HG03469 (cell line): ENCODE results near the gene PRR14.
A peak's percentile ranks its signal among the peaks of the same experiment; 100 is the strongest.
"Not testable (repeated sequence)": the region's sequence is repeated elsewhere in the genome, so short reads cannot be mapped to it uniquely, and the experiment has no call there.

ENCODE experiments used
- ATAC-seq: cut with Tn5 transposase; IDR thresholded peaks from one replicate; pipeline ENCODE4 v1.9.1; 2021; ENCODE audit warnings: mild to moderate bottlenecking, moderate library complexity, moderate number of reproducible peaks; ENCODE audit not compliant: unreplicated experiment

PRR14 gene

GRCh38 chr16:30688701-30689100 is 37.9 kb downstream of the PRR14 start:
- no peak for ATAC-seq

GRCh38 chr16:30691907-30692306 is 41.1 kb downstream of the PRR14 start:
- ATAC-seq, result no peak

- ATAC-seq, result no peak
Observed at GRCh38 chr16:30692396-30693064, 41.8 kb downstream of the PRR14 start.

- ATAC-seq, result no peak
Observed at GRCh38 chr16:30694926-30695693, 44.4 kb downstream of the PRR14 start.

- not testable (repeated sequence) for ATAC-seq
Observed at GRCh38 chr16:30696646-30697045, 45.9 kb downstream of the PRR14 start.

- peak; percentile 73 for ATAC-seq
Observed at GRCh38 chr16:30697264-30698138, 46.7 kb downstream of the PRR14 start.

- ATAC-seq, result peak; percentile 32
Observed at GRCh38 chr16:30698139-30698815, 47.5 kb downstream of the PRR14 start.

GRCh38 chr16:30698816-30699614 is 48.3 kb downstream of the PRR14 start, which contains the start of gene SRCAP:
SRCAP (plus strand) TSS chr16:30699171; CDS start chr16:30700825, 1,654 bp downstream.
- peak; percentile 8 for ATAC-seq

- no peak for ATAC-seq
Observed at GRCh38 chr16:30699615-30700099, 48.9 kb downstream of the PRR14 start.

- no peak for ATAC-seq
Observed at GRCh38 chr16:30700491-30700890, 49.7 kb downstream of the PRR14 start.

GRCh38 chr16:30700971-30701370 is 50.2 kb downstream of the PRR14 start:
- no peak for ATAC-seq

- not testable (repeated sequence) for ATAC-seq
Observed at GRCh38 chr16:30703071-30703470, 52.3 kb downstream of the PRR14 start.

- no peak for ATAC-seq
Observed at GRCh38 chr16:30703971-30704370, 53.2 kb downstream of the PRR14 start.
